ENCODE measurements around the gene PXMP2. TPM values are rescaled to one million over a fixed set of nuclear protein-coding genes. Genes with fewer than 3 reads are reported as not detected.

Gene PXMP2
- total RNA-seq, 6 experiments from 2014 or later: 19.8 to 22.6 (median 21.9) TPM

DNA sequence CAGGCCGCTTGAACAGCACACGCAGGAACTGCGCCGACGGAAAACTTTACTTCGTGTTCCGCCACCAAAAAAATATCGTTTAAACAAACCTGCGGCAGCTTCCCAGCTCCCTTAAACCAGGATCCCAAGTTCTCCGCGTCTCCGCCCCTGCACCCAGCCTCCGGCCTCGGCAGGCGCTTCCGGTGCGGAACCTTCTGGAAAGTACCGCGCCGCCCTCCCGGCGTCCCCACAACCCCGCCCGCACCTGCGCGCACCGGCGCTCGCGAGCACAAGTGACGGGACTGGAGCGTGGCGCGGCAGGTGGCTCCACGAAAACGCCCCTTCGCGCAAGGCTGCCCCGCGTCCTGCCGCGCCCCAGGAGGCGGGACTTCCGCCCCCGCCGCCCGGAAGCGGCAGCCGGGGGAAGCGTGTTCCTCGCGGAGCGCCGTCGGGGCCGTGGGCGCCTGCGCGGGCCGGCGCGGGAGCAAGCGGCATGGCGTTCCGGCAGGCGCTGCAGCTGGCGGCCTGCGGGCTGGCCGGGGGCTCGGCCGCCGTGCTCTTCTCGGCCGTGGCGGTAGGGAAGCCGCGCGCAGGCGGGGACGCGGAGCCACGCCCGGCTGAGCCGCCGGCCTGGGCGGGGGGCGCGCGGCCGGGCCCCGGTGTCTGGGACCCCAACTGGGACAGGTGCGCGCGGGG, 23.2 kb downstream of the PXMP2 start, which contains the start of gene PGAM5:
Gene PGAM5 (plus strand): TSS at position 438 of the 675 bp plus-strand sequence. CDS start 35 bp downstream, at position 473.
- Mint-ChIP-seq H3K9me3 (no peaks in the 10 kb centered on the region), H3K27me3 (ENCODE audit: insufficient read depth) (no peaks in the 10 kb centered on the region), H3K27ac (peak within 1 kb of the TSS; percentile 70), H3K36me3 (ENCODE audit: low read depth) (peaks cover 21% of the 10 kb centered on the region), H3K4me1 (ENCODE audit: low read depth) (peaks cover 9% of the 10 kb centered on the region; the same call in 1 of the 2 replicates), H3K4me3 (peak within 1 kb of the TSS; percentile 96)
- TF ChIP-seq, protein P1, sequence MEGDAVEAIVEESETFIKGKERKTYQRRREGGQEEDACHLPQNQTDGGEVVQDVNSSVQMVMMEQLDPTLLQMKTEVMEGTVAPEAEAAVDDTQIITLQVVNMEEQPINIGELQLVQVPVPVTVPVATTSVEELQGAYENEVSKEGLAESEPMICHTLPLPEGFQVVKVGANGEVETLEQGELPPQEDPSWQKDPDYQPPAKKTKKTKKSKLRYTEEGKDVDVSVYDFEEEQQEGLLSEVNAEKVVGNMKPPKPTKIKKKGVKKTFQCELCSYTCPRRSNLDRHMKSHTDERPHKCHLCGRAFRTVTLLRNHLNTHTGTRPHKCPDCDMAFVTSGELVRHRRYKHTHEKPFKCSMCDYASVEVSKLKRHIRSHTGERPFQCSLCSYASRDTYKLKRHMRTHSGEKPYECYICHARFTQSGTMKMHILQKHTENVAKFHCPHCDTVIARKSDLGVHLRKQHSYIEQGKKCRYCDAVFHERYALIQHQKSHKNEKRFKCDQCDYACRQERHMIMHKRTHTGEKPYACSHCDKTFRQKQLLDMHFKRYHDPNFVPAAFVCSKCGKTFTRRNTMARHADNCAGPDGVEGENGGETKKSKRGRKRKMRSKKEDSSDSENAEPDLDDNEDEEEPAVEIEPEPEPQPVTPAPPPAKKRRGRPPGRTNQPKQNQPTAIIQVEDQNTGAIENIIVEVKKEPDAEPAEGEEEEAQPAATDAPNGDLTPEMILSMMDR (IDR thresholded peaks at IDR 0.05): no peak
- DNase-seq: peak; percentile 66

DNA sequence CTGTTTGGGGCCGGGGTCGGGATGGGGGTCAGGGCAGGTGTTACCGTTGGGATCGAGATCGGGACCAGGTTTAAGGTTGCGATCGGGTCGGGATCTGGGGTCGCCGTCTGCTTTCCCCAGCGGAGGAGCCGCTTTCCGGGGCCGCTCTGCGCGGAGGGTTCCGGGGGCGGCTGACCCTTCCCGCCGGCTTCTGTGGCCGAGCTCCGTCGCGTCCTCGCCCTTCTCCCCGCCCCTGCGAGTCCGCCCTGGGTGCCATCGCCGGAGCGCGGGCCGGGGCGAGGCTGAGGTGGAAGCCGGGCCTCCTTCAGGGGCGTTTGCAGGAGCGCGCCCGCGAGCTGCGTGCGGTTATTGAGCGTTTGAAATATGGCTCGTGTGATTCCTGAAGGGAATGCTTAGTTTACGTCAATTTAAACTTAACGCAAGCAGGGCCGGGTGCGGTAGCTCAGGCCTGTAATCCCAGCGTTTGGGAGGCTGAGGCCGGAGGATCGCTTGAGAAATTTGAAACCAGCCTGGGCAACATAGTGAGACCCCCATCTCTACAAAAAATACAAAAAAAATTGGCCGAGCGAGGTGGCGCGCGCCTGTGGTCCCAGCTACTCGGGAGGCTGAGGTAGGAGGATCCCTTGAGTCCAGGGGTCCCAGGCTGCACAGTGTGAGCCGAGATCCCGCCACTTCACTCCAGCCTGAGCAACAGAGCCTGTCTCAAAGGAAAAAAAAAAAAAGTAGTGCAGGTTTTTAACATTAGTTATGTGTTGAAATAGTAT, 23.9 kb downstream of the PXMP2 start:
- TF ChIP-seq, protein P1 (IDR thresholded peaks at IDR 0.05): no peak
- H3K27ac Mint-ChIP-seq: peak overlapping the region; percentile 49
- H3K4me3 Mint-ChIP-seq: peak overlapping the region; percentile 89
- 0 out of 2 replicates have a peak, but pooled peaks cover 1% of the 10 kb centered on the region for H3K27me3 Mint-ChIP-seq (ENCODE audit: insufficient read depth)
- DNase-seq: no peak
- no peaks in the 10 kb centered on the region for H3K9me3 Mint-ChIP-seq
- peaks cover 9% of the 10 kb centered on the region; the same call in 1 of the 2 replicates for H3K4me1 Mint-ChIP-seq (ENCODE audit: low read depth)
- peaks cover 21% of the 10 kb centered on the region for H3K36me3 Mint-ChIP-seq (ENCODE audit: low read depth)

GRCh38 chr12:132713123-132713522, 25.7 kb downstream of the PXMP2 start:
- no peak for DNase-seq
- Mint-ChIP-seq H3K4me1 (ENCODE audit: low read depth) (peaks cover 9% of the 10 kb centered on the region; the same call in 1 of the 2 replicates), H3K4me3 (no peak overlapping the region), H3K27me3 (ENCODE audit: insufficient read depth) (peaks cover 8% of the 10 kb centered on the region; the same call in 1 of the 2 replicates), H3K27ac (no peak overlapping the region), H3K36me3 (ENCODE audit: low read depth) (peaks cover 11% of the 10 kb centered on the region), H3K9me3 (no peaks in the 10 kb centered on the region)
- TF ChIP-seq, protein P1 (IDR thresholded peaks at IDR 0.05): no peak

- Mint-ChIP-seq H3K9me3 (0 out of 2 replicates have a peak, but pooled peaks cover 6% of the 10 kb centered on the region), H3K4me1 (ENCODE audit: low read depth) (0 out of 2 replicates have a peak, but pooled peaks cover 4% of the 10 kb centered on the region), H3K36me3 (ENCODE audit: low read depth) (peaks cover 26% of the 10 kb centered on the region), H3K27me3 (ENCODE audit: insufficient read depth) (peaks cover 15% of the 10 kb centered on the region), H3K4me3 (no peak overlapping the region), H3K27ac (no peak overlapping the region)
- no peak for DNase-seq
- TF ChIP-seq, protein P1 (IDR thresholded peaks at IDR 0.05): no peak
These were observed 28.5 kb downstream of the PXMP2 start for GRCh38 chr12:132715874-132716273.

GRCh38 chr12:132716356-132716755, 29.0 kb downstream of the PXMP2 start:
- Mint-ChIP-seq H3K4me3 (no peak overlapping the region), H3K27ac (no peak overlapping the region), H3K27me3 (ENCODE audit: insufficient read depth) (peaks cover 15% of the 10 kb centered on the region), H3K36me3 (ENCODE audit: low read depth) (peaks cover 30% of the 10 kb centered on the region), H3K9me3 (0 out of 2 replicates have a peak, but pooled peaks cover 6% of the 10 kb centered on the region), H3K4me1 (ENCODE audit: low read depth) (0 out of 2 replicates have a peak, but pooled peaks cover 4% of the 10 kb centered on the region)
- DNase-seq: no peak
- TF ChIP-seq, protein P1 (IDR thresholded peaks at IDR 0.05): no peak

All from HFFc6 (cell line).